Right lobe of liver (tissue), 4 donors: Measurements from ENCODE around the gene PLA2G3.

Experiments used
- POLR2A ChIP-seq: fragments of 450-650 bp; IDR thresholded peaks from one replicate; pipeline ENCODE4 v1.6.1; 2017; ENCODE audit warnings: antibody characterized with exemption, mild to moderate bottlenecking
- TF ChIP-seq, protein P1 (sequence below), 4 donors: fragments of 200-600 bp in 3 of 4; fragments of 450-650 bp in 1 of 4; IDR thresholded peaks; one replicate each; pipeline versions ENCODE4 v1.5.1 to v1.8.0; 2016 to 2022; ENCODE audit warnings: antibody characterized with exemption in 4 of 4, mild to moderate bottlenecking in 2 of 4
- donor health status: DM: no; HTN: no; CAD: no.
- donor health status: DM: no; HTN: no; CAD: no.
- donor health status: DM: no; HTN: yes; CAD: no.

DNA sequence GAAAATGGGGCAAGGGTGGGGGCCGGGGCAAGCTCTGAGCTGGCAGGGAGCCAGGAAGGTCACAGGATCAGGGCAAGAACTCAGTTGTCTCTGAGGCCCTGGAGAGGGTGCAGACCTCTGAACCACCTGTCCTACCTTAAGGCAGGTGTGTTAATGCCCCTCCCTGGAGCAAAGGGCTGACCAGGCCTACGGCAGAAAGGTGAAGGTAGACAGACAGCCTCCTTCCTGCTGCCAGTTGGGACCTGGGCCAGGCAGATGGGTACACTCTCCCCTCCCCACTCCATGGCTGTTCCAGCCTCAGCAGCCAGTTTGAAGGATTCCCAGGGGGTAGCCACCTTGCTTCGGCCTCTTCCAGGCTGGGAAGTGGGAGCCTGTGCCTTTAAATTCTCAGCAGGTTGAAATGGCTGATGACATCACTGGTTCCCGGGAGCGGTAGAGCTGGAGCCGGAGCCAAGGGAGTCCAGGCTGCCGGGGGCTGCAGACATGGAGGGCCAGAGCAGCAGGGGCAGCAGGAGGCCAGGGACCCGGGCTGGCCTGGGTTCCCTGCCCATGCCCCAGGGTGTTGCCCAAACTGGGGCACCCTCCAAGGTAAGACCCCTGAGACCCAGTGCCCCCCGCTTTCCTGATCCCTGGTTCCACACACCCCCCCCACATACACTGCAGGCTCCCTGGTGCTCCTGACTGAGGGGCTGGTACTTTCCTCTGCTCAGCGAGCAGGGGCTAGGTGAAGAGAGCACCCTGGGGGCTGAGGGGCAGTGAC lies 17.6 kb downstream of the PLA2G3 start, which contains the start of gene INPP5J:
- TF ChIP-seq, protein P1, sequence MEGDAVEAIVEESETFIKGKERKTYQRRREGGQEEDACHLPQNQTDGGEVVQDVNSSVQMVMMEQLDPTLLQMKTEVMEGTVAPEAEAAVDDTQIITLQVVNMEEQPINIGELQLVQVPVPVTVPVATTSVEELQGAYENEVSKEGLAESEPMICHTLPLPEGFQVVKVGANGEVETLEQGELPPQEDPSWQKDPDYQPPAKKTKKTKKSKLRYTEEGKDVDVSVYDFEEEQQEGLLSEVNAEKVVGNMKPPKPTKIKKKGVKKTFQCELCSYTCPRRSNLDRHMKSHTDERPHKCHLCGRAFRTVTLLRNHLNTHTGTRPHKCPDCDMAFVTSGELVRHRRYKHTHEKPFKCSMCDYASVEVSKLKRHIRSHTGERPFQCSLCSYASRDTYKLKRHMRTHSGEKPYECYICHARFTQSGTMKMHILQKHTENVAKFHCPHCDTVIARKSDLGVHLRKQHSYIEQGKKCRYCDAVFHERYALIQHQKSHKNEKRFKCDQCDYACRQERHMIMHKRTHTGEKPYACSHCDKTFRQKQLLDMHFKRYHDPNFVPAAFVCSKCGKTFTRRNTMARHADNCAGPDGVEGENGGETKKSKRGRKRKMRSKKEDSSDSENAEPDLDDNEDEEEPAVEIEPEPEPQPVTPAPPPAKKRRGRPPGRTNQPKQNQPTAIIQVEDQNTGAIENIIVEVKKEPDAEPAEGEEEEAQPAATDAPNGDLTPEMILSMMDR (IDR thresholded peaks at IDR 0.05), result no peak
- no peak for TF ChIP-seq POLR2A
